Measurements from ENCODE around the gene SH3GLB1.

DNA sequence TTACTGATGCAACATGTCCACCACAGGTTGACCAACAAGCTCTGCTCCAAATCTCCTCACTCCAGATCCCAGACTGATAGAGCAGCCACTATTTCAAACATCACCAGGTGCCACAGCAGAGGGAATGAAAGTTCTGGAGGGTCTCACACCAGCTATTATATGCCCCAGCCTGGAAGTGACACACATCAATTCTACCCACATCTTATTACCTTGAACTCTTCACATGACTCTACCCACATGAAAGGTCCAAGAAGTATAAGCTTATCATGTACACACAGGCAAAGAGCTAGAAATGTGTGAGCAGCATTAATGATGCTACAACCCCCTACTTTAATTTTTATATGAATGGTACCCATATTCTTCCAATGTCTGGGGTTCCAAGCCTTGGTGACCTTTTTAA lies 64.2 kb downstream of the SH3GLB1 start:
- TF ChIP-seq, protein P1, sequence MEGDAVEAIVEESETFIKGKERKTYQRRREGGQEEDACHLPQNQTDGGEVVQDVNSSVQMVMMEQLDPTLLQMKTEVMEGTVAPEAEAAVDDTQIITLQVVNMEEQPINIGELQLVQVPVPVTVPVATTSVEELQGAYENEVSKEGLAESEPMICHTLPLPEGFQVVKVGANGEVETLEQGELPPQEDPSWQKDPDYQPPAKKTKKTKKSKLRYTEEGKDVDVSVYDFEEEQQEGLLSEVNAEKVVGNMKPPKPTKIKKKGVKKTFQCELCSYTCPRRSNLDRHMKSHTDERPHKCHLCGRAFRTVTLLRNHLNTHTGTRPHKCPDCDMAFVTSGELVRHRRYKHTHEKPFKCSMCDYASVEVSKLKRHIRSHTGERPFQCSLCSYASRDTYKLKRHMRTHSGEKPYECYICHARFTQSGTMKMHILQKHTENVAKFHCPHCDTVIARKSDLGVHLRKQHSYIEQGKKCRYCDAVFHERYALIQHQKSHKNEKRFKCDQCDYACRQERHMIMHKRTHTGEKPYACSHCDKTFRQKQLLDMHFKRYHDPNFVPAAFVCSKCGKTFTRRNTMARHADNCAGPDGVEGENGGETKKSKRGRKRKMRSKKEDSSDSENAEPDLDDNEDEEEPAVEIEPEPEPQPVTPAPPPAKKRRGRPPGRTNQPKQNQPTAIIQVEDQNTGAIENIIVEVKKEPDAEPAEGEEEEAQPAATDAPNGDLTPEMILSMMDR (IDR thresholded peaks at IDR 0.05): no peak
- TF ChIP-seq POLR2A (IDR thresholded peaks at IDR 0.05): no peak

Data from body of pancreas (tissue), 4 donors.